Gastroesophageal sphincter (tissue), 4 donors: ENCODE results near the gene PRTG. TPM values are rescaled to one million over a fixed set of nuclear protein-coding genes. Genes with fewer than 3 reads are reported as not detected.

Experiments
- ATAC-seq: fragments of 150-250 bp; one replicate; pipeline ENCODE4 v1.9.1; 2016; ENCODE audit warnings: mild to moderate bottlenecking, moderate library complexity
- H3K27ac ChIP-seq, 4 donors: fragments of 200-600 bp; sonication (generic) in 3 of 4; 1 replicate in 3 of 4; 2 replicates in 1 of 4; pipeline ENCODE4 v1.5.1; 2016 to 2019
- H3K27me3 ChIP-seq: fragments of 200-600 bp; sonication (generic); one replicate; pipeline ENCODE4 v1.5.1; 2019
- H3K36me3 ChIP-seq, 2 donors: fragments of 200-600 bp; sonication (generic); one replicate each; pipeline ENCODE4 v1.5.1; 2019; ENCODE audit warnings: control low read depth in 1 of 2
- H3K4me1 ChIP-seq, 3 donors: fragments of 200-600 bp; sonication (generic); 1 replicate in 2 of 3; 2 replicates in 1 of 3; pipeline ENCODE4 v1.5.1; 2016 to 2019; ENCODE audit warnings: control low read depth in 2 of 3
- H3K4me3 ChIP-seq, 2 donors: fragments of 200-600 bp; sonication (generic); one replicate each; pipeline ENCODE4 v1.5.1; 2019; ENCODE audit warnings: mild to moderate bottlenecking in 1 of 2, moderate library complexity in 1 of 2
- H3K9me3 ChIP-seq, 3 donors: fragments of 200-600 bp; sonication (generic); one replicate each; pipeline ENCODE4 v1.5.1; 2017 to 2019; ENCODE audit warnings: control low read depth in 2 of 3
- CTCF ChIP-seq, 4 experiments: fragments of 200-600 bp in 2 of 4; fragments of 450-650 bp in 2 of 4; sonication (generic) in 1 of 4; IDR thresholded peaks; one replicate each; pipeline ENCODE4 v1.5.1; 2017 to 2019; ENCODE audit warnings: antibody characterized with exemption in 4 of 4, mild to moderate bottlenecking in 2 of 4, moderate library complexity in 2 of 4
- EP300 ChIP-seq: sonication (generic); formaldehyde crosslinking; IDR thresholded peaks from one replicate; pipeline ENCODE4 v1.6.1; 2017; ENCODE audit warnings: antibody characterized with exemption, mild to moderate bottlenecking
- POLR2A ChIP-seq, 2 donors: fragments of 450-650 bp; IDR thresholded peaks; one replicate each; pipeline ENCODE4 v1.6.1; 2017; ENCODE audit warnings: antibody characterized with exemption in 2 of 2, mild to moderate bottlenecking in 2 of 2, moderate library complexity in 1 of 2
- POLR2AphosphoS5 ChIP-seq: sonication (generic); formaldehyde crosslinking; IDR thresholded peaks from one replicate; pipeline ENCODE4 v1.6.1; 2017; ENCODE audit warnings: antibody characterized with exemption
- WGBS, 2 donors: methylation state at CpG; one replicate each; pipeline ENCODE4 v1.1.5; 2018; ENCODE audit warnings: low coverage in 1 of 2; 5-methylcytosine and 5-hydroxymethylcytosine counted together
- total RNA-seq, 4 donors: library from RNA; depleted of rRNA; stranded (reverse); fragments of >200 nt; gene quantifications; one replicate each; pipeline ENCODE4 v1.1.0, GENCODE V29; 2016

PRTG gene
- total RNA-seq, 4 donors from 2014 or later = 0.81 to 3.3 (median 1.2) TPM

GRCh38 chr15:55774113-55774970 is 31.4 kb upstream of the PRTG start:
- no peak for ATAC-seq
- TF ChIP-seq POLR2AphosphoS5 (no peak), CTCF (IDR thresholded peaks at IDR 0.05) (peak in 3 of 4 experiments; percentile 16 to 51 (median 45))
- no peak overlapping the region for H3K4me3 ChIP-seq
- H3K27ac ChIP-seq = no peak overlapping the region
- H3K9me3 ChIP-seq = no peaks in the 10 kb centered on the region
- H3K36me3 ChIP-seq = no peaks in the 10 kb centered on the region
- H3K27me3 ChIP-seq = no peaks in the 10 kb centered on the region
- no peaks in the 10 kb centered on the region for H3K4me1 ChIP-seq
- 51% methylated on average over 2 of the region's 9 CpGs; no CpG with 5 or more reads in 1 of the 2 donors for WGBS, 2 donors

GRCh38 chr15:55770806-55771205 is 27.9 kb upstream of the PRTG start:
- H3K4me3 ChIP-seq = no peak overlapping the region
- TF ChIP-seq POLR2A (IDR thresholded peaks at IDR 0.05) = no peak
- no peak for TF ChIP-seq CTCF (IDR thresholded peaks at IDR 0.05)
- TF ChIP-seq POLR2AphosphoS5 = no peak
- TF ChIP-seq EP300 = no peak
- H3K27ac ChIP-seq = no peak overlapping the region
- 12 to 62% methylated on average over 4 of the region's 4 CpGs for WGBS, 2 donors
- H3K27me3 ChIP-seq = no peaks in the 10 kb centered on the region
- no peaks in the 10 kb centered on the region for H3K36me3 ChIP-seq
- H3K4me1 ChIP-seq = no peaks in the 10 kb centered on the region
- no peaks in the 10 kb centered on the region for H3K9me3 ChIP-seq
- ATAC-seq = no peak

GRCh38 chr15:55770261-55770660 is 27.3 kb upstream of the PRTG start:
- H3K36me3 ChIP-seq = no peaks in the 10 kb centered on the region
- 67 to 68% methylated on average over 2 to 3 of the region's 4 CpGs for WGBS, 2 donors
- TF ChIP-seq EP300 (no peak), CTCF (IDR thresholded peaks at IDR 0.05) (no peak), POLR2A (IDR thresholded peaks at IDR 0.05) (no peak), POLR2AphosphoS5 (no peak)

GRCh38 chr15:55768670-55769185 is 25.8 kb upstream of the PRTG start:
- Histone ChIP-seq H3K4me3 (no peak overlapping the region), H3K36me3 (no peaks in the 10 kb centered on the region), H3K4me1 (no peaks in the 10 kb centered on the region), H3K27ac (no peak overlapping the region), H3K27me3 (no peaks in the 10 kb centered on the region), H3K9me3 (no peaks in the 10 kb centered on the region)
- TF ChIP-seq CTCF (IDR thresholded peaks at IDR 0.05) (no peak), POLR2AphosphoS5 (no peak), EP300 (no peak), POLR2A (IDR thresholded peaks at IDR 0.05) (no peak)
- ATAC-seq = no peak
- WGBS, 2 donors = 62 to 76% methylated on average over 5 of the region's 10 CpGs

More at GRCh38 chr15:55770261-55770660, 27.3 kb upstream of the PRTG start:
- Histone ChIP-seq H3K4me1 (no peaks in the 10 kb centered on the region), H3K9me3 (no peaks in the 10 kb centered on the region), H3K4me3 (no peak overlapping the region), H3K27me3 (no peaks in the 10 kb centered on the region), H3K27ac (no peak overlapping the region)
- ATAC-seq = no peak

- TF ChIP-seq EP300 = no peak
- TF ChIP-seq POLR2A (IDR thresholded peaks at IDR 0.05) = no peak
- TF ChIP-seq POLR2AphosphoS5 = no peak
- no peak for TF ChIP-seq CTCF (IDR thresholded peaks at IDR 0.05)
- 13 to 65% methylated on average over 1 to 4 of the region's 4 CpGs for WGBS, 2 donors
Measured at GRCh38 chr15:55766676-55767075, 23.7 kb upstream of the PRTG start.

More at GRCh38 chr15:55766676-55767075, 23.7 kb upstream of the PRTG start:
- Histone ChIP-seq H3K36me3 (no peaks in the 10 kb centered on the region), H3K4me1 (no peaks in the 10 kb centered on the region), H3K27ac (no peak overlapping the region), H3K27me3 (no peaks in the 10 kb centered on the region), H3K4me3 (no peak overlapping the region), H3K9me3 (no peaks in the 10 kb centered on the region)
- ATAC-seq = no peak
